GM13977 (cell line): ENCODE measurements around the gene OGFOD1.
A peak's percentile ranks its signal among the peaks of the same experiment; 100 is the strongest.

Experiments
- DNase-seq: peaks from one replicate; pipeline ENCODE4 v3.0.0; 2012; ENCODE audit warnings: low spot score
- in situ Hi-C: fragments of 300-500 bp; cut with MboI; formaldehyde crosslinking; loops from one replicate; pipeline ENCODE4 v1.12.0; 2022; ENCODE audit warnings: low sequenced_read_pairs, low pct_unique_long_range_greater_than_20kb, mixed read lengths, inconsistent platforms; ENCODE audit not compliant: unreplicated experiment
- TF ChIP-seq, protein P1 (sequence below): IDR thresholded peaks from 2 replicates; pipeline ENCODE4 v1.5.1; 2012; ENCODE audit warnings: mild to moderate bottlenecking, control low read depth; ENCODE audit not compliant: insufficient read depth; ENCODE audit errors: extremely low read depth, missing control alignments

Gene OGFOD1

GRCh38 chr16:56517206-56517605, 65.9 kb downstream of the OGFOD1 start:
- no peak for DNase-seq
- in situ Hi-C loops: no loop called here
- TF ChIP-seq, protein P1, sequence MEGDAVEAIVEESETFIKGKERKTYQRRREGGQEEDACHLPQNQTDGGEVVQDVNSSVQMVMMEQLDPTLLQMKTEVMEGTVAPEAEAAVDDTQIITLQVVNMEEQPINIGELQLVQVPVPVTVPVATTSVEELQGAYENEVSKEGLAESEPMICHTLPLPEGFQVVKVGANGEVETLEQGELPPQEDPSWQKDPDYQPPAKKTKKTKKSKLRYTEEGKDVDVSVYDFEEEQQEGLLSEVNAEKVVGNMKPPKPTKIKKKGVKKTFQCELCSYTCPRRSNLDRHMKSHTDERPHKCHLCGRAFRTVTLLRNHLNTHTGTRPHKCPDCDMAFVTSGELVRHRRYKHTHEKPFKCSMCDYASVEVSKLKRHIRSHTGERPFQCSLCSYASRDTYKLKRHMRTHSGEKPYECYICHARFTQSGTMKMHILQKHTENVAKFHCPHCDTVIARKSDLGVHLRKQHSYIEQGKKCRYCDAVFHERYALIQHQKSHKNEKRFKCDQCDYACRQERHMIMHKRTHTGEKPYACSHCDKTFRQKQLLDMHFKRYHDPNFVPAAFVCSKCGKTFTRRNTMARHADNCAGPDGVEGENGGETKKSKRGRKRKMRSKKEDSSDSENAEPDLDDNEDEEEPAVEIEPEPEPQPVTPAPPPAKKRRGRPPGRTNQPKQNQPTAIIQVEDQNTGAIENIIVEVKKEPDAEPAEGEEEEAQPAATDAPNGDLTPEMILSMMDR: no peak

DNA sequence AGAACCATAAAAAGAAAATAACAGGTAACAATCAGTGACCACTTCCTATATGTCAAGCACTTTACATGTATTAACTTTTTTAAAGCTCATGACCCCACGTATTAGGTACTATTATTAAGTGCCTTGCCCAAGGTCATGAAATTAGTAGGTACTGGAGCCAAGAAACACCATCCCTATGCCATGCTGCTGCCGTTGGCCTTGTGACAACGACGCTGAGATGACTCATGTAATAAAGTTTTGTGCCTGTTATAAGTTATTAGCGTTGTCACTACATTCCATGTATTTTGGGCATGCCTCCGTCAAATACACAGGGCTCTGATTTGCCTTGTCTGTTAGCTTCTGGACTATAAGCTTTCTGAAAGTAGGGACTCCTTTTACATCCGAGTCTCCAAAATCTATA, 67.1 kb downstream of the OGFOD1 start:
- no peak for DNase-seq
- TF ChIP-seq, protein P1: no peak
- in situ Hi-C loops: no loop called here

- in situ Hi-C loops: no loop called here
- TF ChIP-seq, protein P1: no peak
These were observed 68.3 kb downstream of the OGFOD1 start, which contains the start of gene BBS2 for GRCh38 chr16:56519459-56520250. Gene BBS2, minus strand, starts transcription at chr16:56520024. Its CDS starts 162 bp downstream, at chr16:56519862.

DNA sequence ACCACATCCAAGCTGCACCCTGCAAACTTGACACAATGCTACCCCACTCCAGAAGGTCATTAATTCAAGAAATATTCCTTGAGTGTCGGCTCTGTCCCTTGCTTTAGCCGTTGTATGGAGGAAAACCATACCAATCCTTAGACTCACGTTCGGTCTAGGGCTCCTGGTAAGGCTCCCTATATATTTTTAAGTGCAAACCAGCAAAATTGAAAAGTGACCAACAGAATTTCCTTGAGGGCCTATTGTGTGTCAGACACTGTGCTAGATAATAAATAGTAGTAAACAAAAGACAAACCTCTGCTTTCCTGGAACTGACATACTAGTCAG, 68.9 kb downstream of the OGFOD1 start:
- in situ Hi-C loops: no loop called here
- TF ChIP-seq, protein P1: no peak
- no peak for DNase-seq

More at GRCh38 chr16:56519459-56520250, 68.3 kb downstream of the OGFOD1 start, which contains the start of gene BBS2:
- DNase-seq: peak; percentile 94

- TF ChIP-seq, protein P1: no peak
- no peak for DNase-seq
- in situ Hi-C loops: no loop called here
These were observed 73.9 kb downstream of the OGFOD1 start for GRCh38 chr16:56525236-56525635.
